HG02973 (cell line): ENCODE data around the gene LATS2.

Source experiments
- ATAC-seq: cut with Tn5 transposase; IDR thresholded peaks from one replicate; pipeline ENCODE4 v1.9.1; 2021; ENCODE audit warnings: moderate library complexity; ENCODE audit not compliant: unreplicated experiment

Gene LATS2

GRCh38 chr13:20994441-20994821 is 67.0 kb downstream of the LATS2 start:
- no peak for ATAC-seq

- ATAC-seq, result no peak
Observed at GRCh38 chr13:20993661-20994440, 67.5 kb downstream of the LATS2 start.

- no peak for ATAC-seq
Observed at GRCh38 chr13:20993211-20993610, 68.2 kb downstream of the LATS2 start.

- ATAC-seq, result no peak
Observed at GRCh38 chr13:20991741-20992520, 69.5 kb downstream of the LATS2 start.

DNA sequence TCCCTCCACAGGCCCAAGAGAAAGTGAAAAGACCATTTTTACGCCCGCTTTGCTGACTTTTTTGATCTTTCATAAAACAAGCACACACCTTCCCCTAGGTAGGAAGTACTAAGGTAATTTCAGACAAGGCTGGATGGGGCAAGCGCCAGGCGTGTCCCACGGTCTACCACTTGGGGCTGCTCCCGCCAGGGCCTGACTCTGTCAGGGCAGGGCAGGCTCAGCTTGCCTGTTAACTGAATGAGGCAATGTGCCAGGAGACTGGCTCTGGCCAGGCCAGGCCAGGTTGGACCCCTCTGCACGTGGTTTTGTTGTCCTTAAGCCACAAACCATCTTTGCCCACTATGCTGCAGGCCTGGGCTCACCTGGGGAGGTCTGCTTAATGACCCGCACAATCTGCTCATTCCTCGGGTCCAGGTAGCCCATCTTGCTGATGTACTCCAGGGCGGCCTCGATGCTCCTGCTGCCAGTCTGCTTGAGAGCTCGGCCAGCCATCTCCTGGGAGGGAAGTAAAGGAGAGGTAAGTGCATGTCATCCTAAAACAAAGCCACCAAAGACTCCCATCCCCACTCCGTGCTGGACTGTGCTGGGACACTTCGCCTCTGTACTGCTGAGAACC is 70.4 kb downstream of the LATS2 start:
- no peak for ATAC-seq

- no peak for ATAC-seq
Observed at GRCh38 chr13:20989656-20990321, 71.6 kb downstream of the LATS2 start.

GRCh38 chr13:20988909-20989655 is 72.3 kb downstream of the LATS2 start:
- ATAC-seq, result no peak

DNA sequence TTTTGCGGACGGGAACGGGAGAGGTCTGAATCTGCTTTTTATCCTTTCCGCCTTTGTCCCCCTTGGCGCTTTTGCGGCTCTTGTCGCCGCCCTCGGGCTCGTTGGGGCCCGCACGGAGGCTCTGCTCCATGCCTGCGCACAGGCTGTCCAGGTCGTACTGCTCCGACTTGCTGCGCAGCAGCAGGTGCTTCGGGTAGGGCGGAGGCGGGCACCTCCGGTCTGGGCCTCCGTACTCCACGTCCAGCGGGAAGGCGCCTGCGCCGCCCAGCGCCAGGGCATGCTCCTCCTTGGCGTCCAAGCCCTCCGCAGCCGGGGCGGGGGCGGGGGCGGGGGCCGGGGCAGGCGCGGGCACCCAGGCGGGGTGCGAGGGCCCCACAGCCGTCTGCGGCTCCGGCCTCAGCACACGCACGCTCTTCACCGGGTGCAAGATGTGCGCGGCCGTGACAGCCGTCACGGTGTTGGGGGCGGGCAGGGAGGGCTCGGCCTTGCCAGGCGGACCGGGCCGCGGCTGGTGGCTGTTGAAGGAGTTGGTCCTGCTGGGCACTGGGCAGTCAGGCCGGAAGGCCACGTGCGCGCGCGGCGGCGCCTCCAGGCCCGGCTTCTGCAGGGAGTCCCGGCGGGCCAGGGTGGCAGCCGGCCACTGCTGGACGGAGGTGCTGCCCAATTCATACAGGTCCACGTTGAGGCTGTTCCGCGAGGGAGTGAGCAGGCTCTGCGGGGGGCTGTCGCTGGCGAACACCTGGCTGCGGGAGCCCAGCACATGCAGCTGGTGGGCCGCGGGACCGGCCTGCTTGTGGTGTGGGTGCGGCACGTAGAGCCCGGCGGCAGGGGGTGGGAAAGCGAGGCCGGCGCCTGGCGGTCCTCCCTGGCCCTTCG is 73.1 kb downstream of the LATS2 start:
- no peak for ATAC-seq

GRCh38 chr13:20987599-20987998 is 73.8 kb downstream of the LATS2 start:
- ATAC-seq, result no peak

DNA sequence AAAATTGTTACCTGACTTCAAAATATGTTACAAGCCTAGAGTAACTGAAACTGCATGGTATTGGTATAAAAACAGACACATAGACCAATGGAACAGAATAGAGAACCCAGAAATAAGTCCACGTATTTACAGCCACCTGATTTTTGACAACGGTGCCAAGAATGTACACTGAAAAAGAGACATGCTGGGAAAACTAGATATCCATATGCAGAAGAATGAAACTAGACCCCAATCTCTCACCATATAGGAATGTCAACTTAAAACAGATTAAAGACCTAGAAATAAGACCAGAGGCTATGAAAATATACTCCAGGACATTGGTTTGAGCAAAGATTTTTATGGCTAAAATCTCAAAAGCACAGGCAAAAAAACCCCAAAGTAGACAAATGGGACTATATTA is 76.5 kb downstream of the LATS2 start:
- ATAC-seq, result no peak

DNA sequence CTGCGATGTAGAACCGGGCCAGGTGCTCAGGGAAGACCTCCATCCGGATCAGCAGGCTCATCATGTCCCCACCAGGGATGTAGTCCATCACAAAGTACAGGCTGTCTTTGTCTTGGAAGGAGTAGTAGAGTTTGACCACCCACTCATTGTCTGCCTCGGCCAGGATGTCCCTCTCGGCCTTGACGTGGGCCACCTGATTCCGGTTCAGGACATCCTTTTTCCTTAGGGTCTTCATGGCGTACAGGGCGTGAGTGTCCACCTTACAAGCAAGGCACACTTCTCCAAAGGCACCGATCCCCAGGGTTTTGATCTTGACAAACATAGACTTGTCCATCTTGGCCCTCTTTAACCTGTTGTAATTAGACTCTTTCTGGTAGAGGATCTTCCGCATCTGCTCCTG is 78.0 kb downstream of the LATS2 start:
- ATAC-seq, result no peak

GRCh38 chr13:20981370-20982095 is 79.9 kb downstream of the LATS2 start:
- ATAC-seq, result no peak

DNA sequence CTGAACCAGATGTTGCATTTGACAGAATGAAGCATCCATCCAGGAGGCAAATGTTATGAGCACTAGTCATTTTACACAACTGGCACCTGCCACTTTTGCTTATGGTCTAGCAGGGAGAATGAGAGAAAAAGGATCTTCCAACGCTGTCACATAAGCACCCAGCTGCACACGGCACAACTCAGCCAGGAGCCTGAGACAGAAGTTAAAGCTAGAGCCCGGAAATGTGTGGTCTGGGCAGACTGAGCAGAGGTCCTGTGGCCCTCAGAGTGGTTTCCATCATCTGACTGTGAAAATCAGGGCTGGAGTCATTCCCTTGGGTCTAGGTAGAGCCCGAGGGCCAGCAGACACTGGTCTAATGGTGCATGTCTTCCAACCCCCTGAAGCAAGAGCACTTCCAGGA is 80.5 kb downstream of the LATS2 start:
- no peak for ATAC-seq

DNA sequence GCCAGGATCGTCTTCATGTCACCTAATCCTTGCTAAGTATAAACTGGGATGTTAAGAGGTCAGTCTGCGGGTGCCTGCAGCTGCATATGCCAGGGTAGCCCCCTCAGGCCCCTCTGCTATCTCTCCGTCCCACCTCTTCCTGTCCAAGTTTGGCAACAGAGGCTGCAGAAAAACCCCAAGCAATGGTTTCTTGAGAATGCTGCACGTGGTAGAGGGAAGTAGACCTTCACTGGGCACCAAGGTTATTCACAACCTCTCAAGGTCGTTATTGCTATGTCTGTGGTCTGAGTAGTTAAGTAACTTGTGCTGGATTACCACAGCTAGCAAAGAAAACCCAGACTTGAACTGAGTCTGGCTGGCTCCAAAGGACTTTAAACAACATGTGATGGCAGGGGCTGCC is 81.0 kb downstream of the LATS2 start:
- no peak for ATAC-seq

DNA sequence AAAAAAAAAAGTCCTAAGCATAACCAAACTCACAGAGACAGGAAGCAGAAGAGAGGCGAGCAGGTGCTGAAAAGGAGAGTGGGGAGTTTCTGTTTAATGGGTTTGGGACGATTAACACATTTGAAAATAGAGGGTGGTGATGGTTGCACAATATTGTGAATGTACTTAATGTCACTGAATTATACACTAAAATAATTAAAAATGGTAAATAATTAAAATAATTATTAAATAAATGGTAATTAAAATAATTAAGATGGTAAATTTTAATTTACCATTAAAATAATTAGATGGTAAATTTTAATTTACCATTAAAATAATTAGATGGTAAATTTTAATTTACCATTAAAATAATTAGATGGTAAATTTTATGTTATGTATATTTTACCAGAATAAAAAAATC is 84.0 kb downstream of the LATS2 start:
- no peak for ATAC-seq

GRCh38 chr13:20974981-20975585 is 86.3 kb downstream of the LATS2 start:
- ATAC-seq, result no peak

- no peak for ATAC-seq
Observed at GRCh38 chr13:20973886-20974425, 87.4 kb downstream of the LATS2 start.

DNA sequence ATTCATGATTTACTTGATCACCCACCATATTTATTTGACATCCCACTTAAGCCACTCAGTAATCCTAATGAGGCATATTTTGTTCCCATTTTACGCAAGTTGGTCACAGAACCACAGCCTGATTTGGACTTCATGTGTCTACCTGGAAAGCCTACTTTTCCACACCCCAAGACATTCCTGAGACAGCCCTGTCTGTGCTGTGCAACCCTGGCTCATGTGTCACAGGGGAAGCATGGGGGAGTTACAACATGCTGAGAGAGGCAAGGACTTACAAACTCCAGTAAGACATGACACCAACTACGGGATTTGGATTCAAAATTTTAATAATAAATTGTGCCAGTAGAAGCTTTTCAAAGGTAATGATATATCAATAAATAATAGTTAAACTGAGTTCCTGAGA is 88.7 kb downstream of the LATS2 start:
- ATAC-seq, result no peak
